GM12874 (cell line): Measurements from ENCODE around the gene FTSJ3.

ENCODE experiments used
- TF ChIP-seq, protein P1 (sequence below): IDR thresholded peaks from 2 replicates; pipeline ENCODE4 v1.5.1; 2011; ENCODE audit warnings: low read depth, mild to moderate bottlenecking, control low read depth, low read length, moderate library complexity; ENCODE audit not compliant: insufficient read depth

Gene FTSJ3

GRCh38 chr17:63854709-63855108 is 27.2 kb upstream of the FTSJ3 start:
- TF ChIP-seq, protein P1, sequence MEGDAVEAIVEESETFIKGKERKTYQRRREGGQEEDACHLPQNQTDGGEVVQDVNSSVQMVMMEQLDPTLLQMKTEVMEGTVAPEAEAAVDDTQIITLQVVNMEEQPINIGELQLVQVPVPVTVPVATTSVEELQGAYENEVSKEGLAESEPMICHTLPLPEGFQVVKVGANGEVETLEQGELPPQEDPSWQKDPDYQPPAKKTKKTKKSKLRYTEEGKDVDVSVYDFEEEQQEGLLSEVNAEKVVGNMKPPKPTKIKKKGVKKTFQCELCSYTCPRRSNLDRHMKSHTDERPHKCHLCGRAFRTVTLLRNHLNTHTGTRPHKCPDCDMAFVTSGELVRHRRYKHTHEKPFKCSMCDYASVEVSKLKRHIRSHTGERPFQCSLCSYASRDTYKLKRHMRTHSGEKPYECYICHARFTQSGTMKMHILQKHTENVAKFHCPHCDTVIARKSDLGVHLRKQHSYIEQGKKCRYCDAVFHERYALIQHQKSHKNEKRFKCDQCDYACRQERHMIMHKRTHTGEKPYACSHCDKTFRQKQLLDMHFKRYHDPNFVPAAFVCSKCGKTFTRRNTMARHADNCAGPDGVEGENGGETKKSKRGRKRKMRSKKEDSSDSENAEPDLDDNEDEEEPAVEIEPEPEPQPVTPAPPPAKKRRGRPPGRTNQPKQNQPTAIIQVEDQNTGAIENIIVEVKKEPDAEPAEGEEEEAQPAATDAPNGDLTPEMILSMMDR, result no peak

DNA sequence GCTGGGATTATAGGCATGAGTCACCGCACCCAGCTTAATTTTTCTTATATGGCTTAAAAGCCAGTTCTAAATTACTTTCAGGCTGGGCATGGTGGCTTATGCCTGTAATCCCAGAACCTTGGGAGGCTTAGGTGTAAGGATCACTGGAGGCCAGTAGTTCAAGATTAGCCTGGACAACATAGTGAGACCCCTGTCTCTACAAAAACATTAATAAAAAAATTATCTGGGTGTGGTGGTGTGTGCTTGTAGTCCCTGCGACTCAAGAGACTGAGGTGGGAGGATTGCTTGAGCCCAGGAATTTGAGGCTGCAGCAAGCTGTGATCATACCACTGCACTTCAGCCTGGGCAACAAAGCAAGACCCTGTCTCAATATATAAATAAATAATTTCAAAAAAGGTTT is 25.8 kb upstream of the FTSJ3 start:
- TF ChIP-seq, protein P1, result no peak

DNA sequence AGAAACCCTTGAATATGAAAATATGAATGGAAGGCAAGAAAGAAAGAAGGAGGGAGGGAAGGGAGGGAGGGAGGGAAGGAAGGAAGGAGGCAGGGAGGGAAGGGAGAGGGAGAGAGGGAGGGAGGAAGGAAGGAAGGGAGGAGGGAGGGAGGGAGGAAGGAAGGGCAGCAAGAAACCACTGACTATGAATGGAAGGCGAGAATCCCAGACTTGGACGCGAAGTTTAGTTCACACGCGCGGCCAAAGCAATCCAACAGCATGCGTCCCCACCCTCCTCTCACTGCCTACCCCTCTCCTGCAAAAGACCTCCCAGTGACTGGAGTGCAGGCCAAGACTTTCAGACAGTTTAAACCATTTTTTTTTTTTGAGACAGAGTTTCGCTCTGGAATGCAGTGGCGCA is 22.9 kb upstream of the FTSJ3 start:
- TF ChIP-seq, protein P1, result no peak

DNA sequence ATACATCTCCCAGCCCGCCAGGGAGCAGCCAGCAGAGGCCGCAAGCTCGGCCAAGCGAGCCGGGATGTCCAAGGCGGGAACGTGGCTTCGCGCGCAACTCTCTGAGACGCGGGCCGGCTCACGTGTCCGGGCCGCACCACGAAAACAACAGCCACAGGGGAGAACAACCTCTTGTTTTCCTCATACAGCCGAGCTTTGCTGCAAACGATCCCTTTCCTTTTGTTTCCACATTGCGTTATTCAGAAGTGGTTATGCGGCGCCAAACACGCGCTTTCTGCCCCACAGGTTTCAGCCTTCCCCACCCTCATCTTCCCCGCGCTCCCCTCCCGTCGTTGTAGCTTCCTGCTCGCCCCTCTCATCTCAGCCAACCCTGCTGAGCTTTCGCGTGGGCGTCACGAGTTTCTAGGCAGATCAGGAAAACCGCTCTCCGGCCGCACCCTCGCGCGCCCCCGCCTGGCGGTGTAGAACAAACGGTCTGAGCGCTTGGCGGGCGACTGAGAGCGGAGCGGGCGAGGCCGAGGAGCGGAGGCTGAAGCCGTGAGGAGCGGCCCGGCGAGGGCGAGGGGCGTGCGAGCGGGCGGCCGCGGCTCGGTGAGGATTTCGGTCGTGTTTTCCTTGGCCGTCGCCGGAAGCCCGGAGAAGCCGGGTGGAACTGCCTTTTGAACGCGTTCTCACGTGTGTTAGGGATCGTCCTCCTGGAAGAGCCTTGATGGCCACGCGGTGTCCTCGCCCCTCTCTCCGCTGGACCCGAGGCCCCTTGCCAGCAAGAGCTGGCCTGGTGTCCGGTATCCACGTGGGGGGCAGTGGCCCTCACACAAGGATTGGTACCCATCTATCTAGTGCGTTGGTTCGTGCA is 21.6 kb upstream of the FTSJ3 start:
- TF ChIP-seq, protein P1, result peak; percentile 88

- TF ChIP-seq, protein P1, result no peak
Measured at GRCh38 chr17:63847525-63848249, 20.2 kb upstream of the FTSJ3 start.

- TF ChIP-seq, protein P1, result no peak
Measured at GRCh38 chr17:63845509-63845908, 18.0 kb upstream of the FTSJ3 start.

- TF ChIP-seq, protein P1, result no peak
Measured at GRCh38 chr17:63843910-63844677, 16.6 kb upstream of the FTSJ3 start.
